Measurements from ENCODE around the gene RBP5. TPM values are rescaled to one million over a fixed set of nuclear protein-coding genes. Genes with fewer than 3 reads are reported as not detected.

The RBP5 gene
- total RNA-seq, 1 donor from 2014 or later: not detected

GRCh38 chr12:7075939-7076338 is 52.8 kb downstream of the RBP5 start:
- H3K27me3 Mint-ChIP-seq (ENCODE audit: low read depth): no peaks in the 10 kb centered on the region
- H3K27ac Mint-ChIP-seq (ENCODE audit: unreplicated experiment): no peak overlapping the region
- no peak for DNase-seq (ENCODE audit: low spot score)
- H3K9me3 Mint-ChIP-seq (ENCODE audit: low read depth): no peaks in the 10 kb centered on the region
- no peak overlapping the region for H3K4me3 Mint-ChIP-seq (ENCODE audit: unreplicated experiment)
- TF ChIP-seq, protein P1, sequence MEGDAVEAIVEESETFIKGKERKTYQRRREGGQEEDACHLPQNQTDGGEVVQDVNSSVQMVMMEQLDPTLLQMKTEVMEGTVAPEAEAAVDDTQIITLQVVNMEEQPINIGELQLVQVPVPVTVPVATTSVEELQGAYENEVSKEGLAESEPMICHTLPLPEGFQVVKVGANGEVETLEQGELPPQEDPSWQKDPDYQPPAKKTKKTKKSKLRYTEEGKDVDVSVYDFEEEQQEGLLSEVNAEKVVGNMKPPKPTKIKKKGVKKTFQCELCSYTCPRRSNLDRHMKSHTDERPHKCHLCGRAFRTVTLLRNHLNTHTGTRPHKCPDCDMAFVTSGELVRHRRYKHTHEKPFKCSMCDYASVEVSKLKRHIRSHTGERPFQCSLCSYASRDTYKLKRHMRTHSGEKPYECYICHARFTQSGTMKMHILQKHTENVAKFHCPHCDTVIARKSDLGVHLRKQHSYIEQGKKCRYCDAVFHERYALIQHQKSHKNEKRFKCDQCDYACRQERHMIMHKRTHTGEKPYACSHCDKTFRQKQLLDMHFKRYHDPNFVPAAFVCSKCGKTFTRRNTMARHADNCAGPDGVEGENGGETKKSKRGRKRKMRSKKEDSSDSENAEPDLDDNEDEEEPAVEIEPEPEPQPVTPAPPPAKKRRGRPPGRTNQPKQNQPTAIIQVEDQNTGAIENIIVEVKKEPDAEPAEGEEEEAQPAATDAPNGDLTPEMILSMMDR (IDR thresholded peaks at IDR 0.05): no peak
- no peaks in the 10 kb centered on the region for H3K36me3 Mint-ChIP-seq (ENCODE audit: low read depth)
- H3K4me1 Mint-ChIP-seq (ENCODE audit: low read depth): peaks cover 11% of the 10 kb centered on the region

- H3K4me3 Mint-ChIP-seq (ENCODE audit: unreplicated experiment): no peak overlapping the region
- DNase-seq (ENCODE audit: low spot score): no peak
- H3K27me3 Mint-ChIP-seq (ENCODE audit: low read depth): no peaks in the 10 kb centered on the region
- H3K27ac Mint-ChIP-seq (ENCODE audit: unreplicated experiment): no peak overlapping the region
- peaks cover 10% of the 10 kb centered on the region for H3K4me1 Mint-ChIP-seq (ENCODE audit: low read depth)
- TF ChIP-seq, protein P1 (IDR thresholded peaks at IDR 0.05): no peak
- H3K36me3 Mint-ChIP-seq (ENCODE audit: low read depth): no peaks in the 10 kb centered on the region
- H3K9me3 Mint-ChIP-seq (ENCODE audit: low read depth): no peaks in the 10 kb centered on the region
These were observed 53.2 kb downstream of the RBP5 start for GRCh38 chr12:7075518-7075917.

GRCh38 chr12:7073946-7074345 is 54.7 kb downstream of the RBP5 start:
- no peak for DNase-seq (ENCODE audit: low spot score)
- Mint-ChIP-seq H3K27me3 (ENCODE audit: low read depth) (no peaks in the 10 kb centered on the region), H3K9me3 (ENCODE audit: low read depth) (no peaks in the 10 kb centered on the region), H3K4me1 (ENCODE audit: low read depth) (peaks cover 5% of the 10 kb centered on the region), H3K4me3 (ENCODE audit: unreplicated experiment) (no peak overlapping the region), H3K36me3 (ENCODE audit: low read depth) (no peaks in the 10 kb centered on the region), H3K27ac (ENCODE audit: unreplicated experiment) (no peak overlapping the region)
- TF ChIP-seq, protein P1 (IDR thresholded peaks at IDR 0.05): no peak

Other genes starting within 250 kb of the RBP5 start
- 6.3 to 9.3 TPM (median 7.6 TPM) in 3 replicates for gene LRRC23, start 224.1 kb downstream of the RBP5 start, total RNA-seq
- 22.2 to 60.8 TPM (median 58.6 TPM) in 3 replicates for gene ENO2, start 214.3 kb downstream of the RBP5 start, total RNA-seq
- 103 to 110 TPM (median 106 TPM) in 3 replicates for gene ATN1, start 200.9 kb downstream of the RBP5 start, total RNA-seq
- not detected in 3 replicates for gene RNU7-1, start 185.1 kb downstream of the RBP5 start, total RNA-seq
- 230 to 244 TPM (median 233 TPM) in 3 replicates for gene C12orf57, start 184.9 kb downstream of the RBP5 start, total RNA-seq
- 0.51 to 0.65 TPM in 2 of 3 replicates, not detected in the other for gene PTPN6, start 177.5 kb downstream of the RBP5 start, total RNA-seq
- 129 to 135 TPM (median 129 TPM) in 3 replicates for gene PHB2, start 158.2 kb downstream of the RBP5 start, total RNA-seq
- 25.0 to 35.1 TPM (median 26.5 TPM) in 3 replicates for gene EMG1, start 158.0 kb downstream of the RBP5 start, total RNA-seq
- gene LPCAT3, start 110.4 kb downstream of the RBP5 start, total RNA-seq: 18.8 to 22.1 TPM (median 19.4 TPM) in 3 replicates
- 20.8 to 24.2 TPM (median 22.8 TPM) in 3 replicates for gene C1S, start 68.2 kb downstream of the RBP5 start, total RNA-seq
- 19.7 to 21.9 TPM (median 19.8 TPM) in 3 replicates for gene C1R, start 36.4 kb downstream of the RBP5 start, total RNA-seq
- gene C1RL, start 19.7 kb downstream of the RBP5 start, total RNA-seq: 20.3 to 21.0 TPM (median 20.4 TPM) in 3 replicates
- gene CLSTN3, start 1.5 kb upstream of the RBP5 start, total RNA-seq: 15.5 to 19.9 TPM (median 18.2 TPM) in 3 replicates
- 25.1 to 26.0 TPM (median 25.5 TPM) in 3 replicates for gene PEX5, start 60.8 kb upstream of the RBP5 start, total RNA-seq
- gene ACSM4, start 175.2 kb upstream of the RBP5 start, total RNA-seq: not detected in 3 replicates